Prostate gland (tissue), 2 donors: ENCODE measurements around the gene NELFB. TPM values are rescaled to one million over a fixed set of nuclear protein-coding genes. Genes with fewer than 3 reads are reported as not detected.

Experiments
- DNase-seq: peaks from one replicate; pipeline ENCODE4 v3.0.0-alpha.2; 2019; ENCODE audit warnings: low spot score
- H3K27ac ChIP-seq, 2 donors: fragments of 200-600 bp; sonication (generic); 2 replicates each; pipeline ENCODE4 v1.5.1; 2017 to 2019
- H3K27me3 ChIP-seq: fragments of 200-600 bp; sonication (generic); replicated peaks from 2 replicates; pipeline ENCODE4 v1.5.1; 2019; ENCODE audit not compliant: insufficient read depth
- H3K36me3 ChIP-seq, 2 donors: fragments of 200-600 bp; sonication (generic); 1 replicate in 1 of 2; 2 replicates in 1 of 2; pipeline versions ENCODE4 v1.5.1 to v1.8.1; 2017 to 2019
- H3K4me1 ChIP-seq: fragments of 200-600 bp; sonication (generic); replicated peaks from 2 replicates; pipeline ENCODE4 v1.5.1; 2019
- H3K4me3 ChIP-seq, 2 donors: fragments of 200-600 bp; sonication (generic); 2 replicates each; pipeline ENCODE4 v1.5.1; 2017 to 2019
- H3K9me3 ChIP-seq: fragments of 200-600 bp; sonication (generic); 2 replicates; pipeline ENCODE4 v1.5.1; 2017
- POLR2A ChIP-seq: fragments of 450-650 bp; IDR thresholded peaks from one replicate; pipeline ENCODE4 v1.6.1; 2016; ENCODE audit warnings: antibody characterized with exemption, mild to moderate bottlenecking
- POLR2AphosphoS5 ChIP-seq: sonication (generic); formaldehyde crosslinking; IDR thresholded peaks from one replicate; pipeline ENCODE4 v1.6.1; 2017; ENCODE audit warnings: antibody characterized with exemption
- WGBS: methylation state at CpG from one replicate; pipeline ENCODE4 v1.1.5; 2018; 5-methylcytosine and 5-hydroxymethylcytosine counted together
- intact Hi-C: fragments of 100-400 bp; cut with DNase I; formaldehyde crosslinking; loops from one replicate; pipeline ENCODE4 v1.14.2; 2022
- total RNA-seq, 2 donors: library from RNA; depleted of rRNA; stranded (reverse); fragments of >200 nt; gene quantifications; one replicate each; pipeline ENCODE4 v1.1.0, GENCODE V29; 2016
- TF ChIP-seq, protein P1 (sequence below), 4 experiments: fragments of 200-600 bp in 2 of 4; fragments of 450-650 bp in 2 of 4; sonication (generic) in 2 of 4; IDR thresholded peaks; 1 replicate in 3 of 4; 2 replicates in 1 of 4; pipeline ENCODE4 v1.5.1; 2016 to 2019; ENCODE audit warnings: antibody characterized with exemption in 4 of 4, mild to moderate bottlenecking in 2 of 4, moderate library complexity in 2 of 4

Gene NELFB
- total RNA-seq, 2 donors from 2014 or later, result 44.9 to 82.1 TPM

DNA sequence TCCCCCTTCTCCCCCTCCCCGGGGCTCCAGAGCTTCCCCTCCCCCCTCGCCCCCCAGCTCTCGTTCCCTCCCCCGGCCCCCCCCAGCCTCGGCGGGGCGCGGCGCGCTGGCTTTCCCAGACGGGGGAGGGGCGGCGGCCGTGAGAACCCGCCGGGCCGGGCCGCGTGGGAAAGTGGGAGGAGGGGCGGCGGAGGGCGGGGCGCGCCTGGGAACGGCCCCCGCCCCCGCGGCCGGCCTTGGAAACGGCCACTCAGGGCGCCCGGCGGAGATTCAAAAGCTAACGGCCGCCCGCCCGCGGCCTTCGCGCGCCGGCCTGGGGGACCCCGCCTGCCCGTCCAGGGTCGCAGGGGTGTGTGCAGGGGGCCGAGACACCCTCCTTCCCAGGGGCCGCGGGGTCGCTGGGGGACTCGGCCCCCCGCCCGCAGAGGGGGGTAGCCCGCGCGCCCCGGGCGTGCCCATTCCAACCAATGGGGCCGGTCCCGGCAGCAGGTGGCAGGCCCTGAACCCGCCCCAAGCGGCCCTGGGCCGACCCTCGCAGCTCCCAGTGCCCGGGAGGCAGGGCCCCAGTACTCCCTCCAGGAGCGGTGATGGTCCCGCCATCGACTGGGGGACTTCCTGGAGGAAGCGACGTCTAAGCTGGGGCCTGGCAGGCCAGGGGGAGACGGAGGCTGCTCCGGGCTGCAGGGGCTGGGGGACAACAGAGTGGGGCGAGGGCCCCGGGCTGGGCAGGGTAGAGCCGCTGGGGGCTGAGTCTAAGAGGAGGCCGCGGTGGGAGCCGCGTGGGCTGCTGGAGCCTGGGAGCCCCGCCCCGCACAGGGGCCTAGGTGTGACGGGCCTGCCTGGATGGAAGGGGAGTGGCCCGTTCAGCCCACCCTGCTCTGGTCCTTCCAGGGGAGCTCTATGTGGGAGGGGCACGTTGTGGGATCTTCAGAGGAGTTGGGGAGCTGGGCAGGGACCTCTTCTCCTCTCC lies 61.2 kb downstream of the NELFB start:
- H3K27me3 ChIP-seq, result peaks cover 2% of the 10 kb centered on the region
- WGBS, result 9% methylated on average over 43 of the region's 83 CpGs
- DNase-seq, result no peak
- peak overlapping the region in 1 of 2 donors; percentile 30 for H3K4me3 ChIP-seq
- H3K4me1 ChIP-seq, result peaks cover 15% of the 10 kb centered on the region
- intact Hi-C loops, result no loop called here
- no peaks in the 10 kb centered on the region for H3K36me3 ChIP-seq
- H3K27ac ChIP-seq, result no peak overlapping the region
- H3K9me3 ChIP-seq, result no peaks in the 10 kb centered on the region
- no peak for TF ChIP-seq POLR2AphosphoS5
- TF ChIP-seq POLR2A, result peak; percentile 27

DNA sequence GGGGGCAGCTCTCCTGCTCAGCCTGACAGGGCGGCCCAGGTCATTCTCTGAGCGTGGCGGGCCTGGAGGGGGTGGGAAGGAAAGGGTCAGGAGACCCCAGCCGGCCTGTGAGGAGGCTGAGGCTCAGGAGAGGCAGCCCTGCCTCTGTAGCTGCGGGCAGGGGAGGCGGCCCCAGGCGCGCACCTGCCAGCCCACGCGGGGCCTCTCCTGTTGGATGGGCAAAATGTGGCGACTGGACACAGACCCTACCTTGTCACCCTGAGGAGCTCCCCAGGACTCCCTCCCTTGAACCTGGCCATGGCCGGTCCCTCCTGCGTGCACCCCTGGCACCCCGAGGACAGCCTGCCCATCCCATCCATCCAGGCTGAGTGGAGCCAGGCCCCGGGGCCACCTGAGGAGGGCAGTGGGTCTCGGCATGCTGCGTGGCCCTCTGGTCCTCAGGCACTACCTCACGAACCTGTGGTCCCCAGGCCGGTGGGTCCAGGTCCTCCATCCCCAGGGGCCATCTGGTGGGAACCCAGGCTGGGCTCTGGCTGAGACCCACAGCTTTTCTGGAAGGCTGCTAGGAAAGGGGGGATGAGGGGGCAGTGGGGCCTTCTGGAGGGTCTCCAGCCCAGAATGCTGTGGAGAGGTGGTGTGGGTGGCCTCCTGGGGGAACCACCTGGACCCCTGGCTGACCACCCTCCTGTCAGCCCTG lies 62.0 kb downstream of the NELFB start:
- intact Hi-C loops, result no loop called here
- no peak overlapping the region for H3K27ac ChIP-seq
- no peaks in the 10 kb centered on the region for H3K36me3 ChIP-seq
- H3K4me1 ChIP-seq, result peaks cover 8% of the 10 kb centered on the region
- DNase-seq, result no peak
- H3K4me3 ChIP-seq, result no peak overlapping the region
- peaks cover 2% of the 10 kb centered on the region for H3K27me3 ChIP-seq
- WGBS, result 87% methylated on average over 13 of the region's 19 CpGs
- no peak for TF ChIP-seq POLR2AphosphoS5
- TF ChIP-seq, protein P1, sequence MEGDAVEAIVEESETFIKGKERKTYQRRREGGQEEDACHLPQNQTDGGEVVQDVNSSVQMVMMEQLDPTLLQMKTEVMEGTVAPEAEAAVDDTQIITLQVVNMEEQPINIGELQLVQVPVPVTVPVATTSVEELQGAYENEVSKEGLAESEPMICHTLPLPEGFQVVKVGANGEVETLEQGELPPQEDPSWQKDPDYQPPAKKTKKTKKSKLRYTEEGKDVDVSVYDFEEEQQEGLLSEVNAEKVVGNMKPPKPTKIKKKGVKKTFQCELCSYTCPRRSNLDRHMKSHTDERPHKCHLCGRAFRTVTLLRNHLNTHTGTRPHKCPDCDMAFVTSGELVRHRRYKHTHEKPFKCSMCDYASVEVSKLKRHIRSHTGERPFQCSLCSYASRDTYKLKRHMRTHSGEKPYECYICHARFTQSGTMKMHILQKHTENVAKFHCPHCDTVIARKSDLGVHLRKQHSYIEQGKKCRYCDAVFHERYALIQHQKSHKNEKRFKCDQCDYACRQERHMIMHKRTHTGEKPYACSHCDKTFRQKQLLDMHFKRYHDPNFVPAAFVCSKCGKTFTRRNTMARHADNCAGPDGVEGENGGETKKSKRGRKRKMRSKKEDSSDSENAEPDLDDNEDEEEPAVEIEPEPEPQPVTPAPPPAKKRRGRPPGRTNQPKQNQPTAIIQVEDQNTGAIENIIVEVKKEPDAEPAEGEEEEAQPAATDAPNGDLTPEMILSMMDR (IDR thresholded peaks at IDR 0.05), result no peak
- no peak for TF ChIP-seq POLR2A
- no peaks in the 10 kb centered on the region for H3K9me3 ChIP-seq

DNA sequence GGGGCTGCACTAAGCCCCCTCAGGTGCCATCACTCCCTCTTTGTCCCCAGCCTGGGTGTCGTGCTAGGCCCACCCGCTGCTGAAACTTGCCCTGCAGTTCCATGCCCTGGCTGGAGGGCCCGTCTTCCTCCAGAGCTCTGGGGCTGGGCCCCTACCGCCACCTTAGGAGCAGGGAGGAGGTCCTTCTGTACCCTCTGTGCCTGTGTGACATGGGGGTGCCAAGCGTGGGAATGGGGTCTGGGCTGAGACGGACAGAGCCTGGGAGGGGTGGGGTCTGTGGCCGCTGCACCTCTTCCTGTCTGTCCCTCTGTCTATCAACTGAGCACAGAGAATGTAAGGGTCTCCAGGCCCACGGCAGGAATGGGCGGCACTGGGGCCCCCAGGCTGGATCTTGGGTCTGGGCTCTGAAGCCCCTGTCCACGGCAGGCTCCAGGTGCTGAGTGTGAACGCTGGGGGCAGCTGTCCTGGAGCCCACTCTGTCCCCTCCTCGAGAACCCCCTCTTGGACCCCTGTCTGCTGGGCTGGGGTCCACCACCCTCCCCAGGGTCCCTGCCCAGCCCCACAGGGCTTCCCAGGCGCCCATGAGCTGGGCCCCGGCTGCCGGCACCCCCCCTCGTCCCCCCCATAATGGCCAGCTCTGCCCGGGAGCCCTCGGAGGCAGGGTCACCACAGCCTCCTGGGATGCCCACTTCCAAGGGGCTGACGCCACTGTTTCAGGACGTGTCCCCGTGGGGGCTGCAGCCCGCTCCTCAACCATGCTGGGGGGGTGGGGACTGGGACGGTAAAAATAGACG lies 62.8 kb downstream of the NELFB start:
- Histone ChIP-seq H3K4me3 (no peak overlapping the region), H3K36me3 (no peaks in the 10 kb centered on the region), H3K9me3 (no peaks in the 10 kb centered on the region), H3K27me3 (peaks cover 2% of the 10 kb centered on the region), H3K4me1 (peaks cover 7% of the 10 kb centered on the region), H3K27ac (no peak overlapping the region)
- 83% methylated on average over 22 of the region's 24 CpGs for WGBS
- intact Hi-C loops, result no loop called here
- no peak for DNase-seq
- TF ChIP-seq, protein P1 (IDR thresholded peaks at IDR 0.05), result no peak
- TF ChIP-seq POLR2A (no peak), POLR2AphosphoS5 (no peak)

DNA sequence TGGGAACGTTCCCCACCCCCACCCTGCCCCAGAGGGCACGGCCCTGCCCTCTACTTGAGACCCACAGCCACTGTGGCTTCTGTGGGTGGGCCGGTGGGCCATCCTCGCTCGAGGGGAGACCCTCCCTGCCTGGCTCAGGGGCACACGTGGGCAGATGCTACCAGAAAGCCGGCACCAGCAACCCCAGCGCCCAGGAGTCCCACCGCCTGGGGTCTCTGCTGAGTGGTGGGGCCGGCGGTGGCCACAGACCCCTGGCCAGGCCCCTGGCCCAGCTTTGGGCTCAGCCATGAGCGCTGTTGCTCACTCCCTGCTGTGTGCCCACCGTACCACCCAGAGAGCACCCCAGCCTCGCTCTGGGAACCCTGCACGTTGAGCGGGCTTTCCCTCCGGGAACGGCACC lies 63.5 kb downstream of the NELFB start:
- Histone ChIP-seq H3K36me3 (no peaks in the 10 kb centered on the region), H3K27me3 (peaks cover 2% of the 10 kb centered on the region), H3K9me3 (no peaks in the 10 kb centered on the region), H3K4me1 (peaks cover 7% of the 10 kb centered on the region), H3K4me3 (no peak overlapping the region), H3K27ac (no peak overlapping the region)
- no peak for DNase-seq
- 90% methylated on average over 13 of the region's 18 CpGs for WGBS
- intact Hi-C loops, result no loop called here
- no peak for TF ChIP-seq POLR2A
- TF ChIP-seq POLR2AphosphoS5, result no peak
- TF ChIP-seq, protein P1 (IDR thresholded peaks at IDR 0.05), result no peak
